ENCODE results near the gene UBE2V1. TPM values are rescaled to one million over a fixed set of nuclear protein-coding genes. Genes with fewer than 3 reads are reported as not detected.

The UBE2V1 gene
- total and polyA plus RNA-seq, 10 of the 15 experiments (the other 5 are each of a cell fraction or from before 2014, with no cell fraction given), result 51.8 to 219 (median 141) TPM

GRCh38 chr20:50038574-50038991, 74.4 kb downstream of the UBE2V1 start:
- no peak for ATAC-seq
- H3K9ac ChIP-seq (ENCODE audit: control insufficient read depth, insufficient read depth, low read length), result no peak overlapping the region
- in situ Hi-C loops (cut with MboI), result no loop called here

More at GRCh38 chr20:50038574-50038991, 74.4 kb downstream of the UBE2V1 start:
- Histone ChIP-seq H3K4me1 (ENCODE audit: control insufficient read depth, insufficient read depth, low read length) (peaks cover 10% of the 10 kb centered on the region), H3K27ac (ENCODE audit: control insufficient read depth, insufficient read depth) (no peak overlapping the region), H4K20me1 (ENCODE audit: control insufficient read depth, insufficient read depth) (no peaks in the 10 kb centered on the region), H3K4me3 (no peak overlapping the region), H3K4me2 (ENCODE audit: control insufficient read depth, insufficient read depth) (no peak overlapping the region), H3K27me3 (replicated peaks in 1 of 2; ENCODE audit: control insufficient read depth in 2 of 2, insufficient read depth in 2 of 2, low read length in 1 of 2) (no peaks in the 10 kb centered on the region; a peak in 1 of 4 replicates), H3K79me2 (ENCODE audit: control insufficient read depth, insufficient read depth, low read length) (no peaks in the 10 kb centered on the region), H3K9me3 (replicated peaks; ENCODE audit: control insufficient read depth, insufficient read depth, low read length) (no peaks in the 10 kb centered on the region), H3K36me3 (ENCODE audit: control insufficient read depth in 2 of 2, insufficient read depth in 2 of 2, low read length in 1 of 2) (no peaks in the 10 kb centered on the region), H2AFZ (ENCODE audit: control insufficient read depth, low read depth, low read length) (no peak overlapping the region)
- DNase-seq (ENCODE audit: low read depth, low spot score) (no peak), FAIRE-seq (no peak)
- TF ChIP-seq ZNF622 (IDR thresholded peaks at IDR 0.05) (no peak), CEBPB (IDR thresholded peaks at IDR 0.05; ENCODE audit: borderline replicate concordance in 1 of 2, low read depth in 2 of 2, low read length in 2 of 2) (no peak), PKNOX1 (IDR thresholded peaks at IDR 0.05) (no peak), NRF1 (conservative IDR thresholded peaks at IDR 0.05; ENCODE audit: low read depth, low read length) (no peak), PML (IDR thresholded peaks at IDR 0.05; ENCODE audit: low read length) (no peak), BACH1 (IDR thresholded peaks at IDR 0.05; ENCODE audit: borderline replicate concordance) (no peak), CBFB (IDR thresholded peaks at IDR 0.05; ENCODE audit: low read depth) (no peak), POLR2AphosphoS2 (IDR thresholded peaks at IDR 0.05; ENCODE audit: low read depth, low read length) (no peak), MLLT1 (IDR thresholded peaks at IDR 0.05) (no peak), SIN3A (IDR thresholded peaks at IDR 0.05; ENCODE audit: low read depth, low read length) (no peak), BCLAF1 (IDR thresholded peaks at IDR 0.05) (no peak), SREBF1 (IDR thresholded peaks at IDR 0.05; ENCODE audit: low read length) (no peak), TCF7 (IDR thresholded peaks at IDR 0.05; ENCODE audit: borderline replicate concordance) (no peak)
- WGBS (ENCODE audit: insufficient coverage, insufficient replicate concordance, low lambda C conversion rate, missing lambda C conversion rate), result 32% methylated on average over 10 of the region's 10 CpGs
- POLR2A ChIA-PET, result no interaction called here
- CTCF ChIA-PET, result interaction anchor here (1.0 to 1.2 kb wide), 2 partner anchors 33 to 59 kb away, joined by 3 to 4 read pairs; no protein-coding TSS in a partner anchor
- SMC1A ChIA-PET (ENCODE audit: uncharacterized antibody, unreplicated experiment), result no interaction called here
- RAD21 ChIA-PET (ENCODE audit: unreplicated experiment), result interaction anchor here (0.7 kb wide), 1 partner anchor 33 kb away, joined by 3 read pairs; no protein-coding TSS in a partner anchor
- intact Hi-C loops (cut with micrococcal nuclease; ENCODE audit: unreplicated experiment), result no loop called here
- BruUV-seq (replicated peaks), result no TSS peak

Data from GM12878 (cell line).